SH-SY5Y (cell line): Measurements from ENCODE around the gene CENPT.

Experiments used
- GATA2 ChIP-seq: IDR thresholded peaks from 2 replicates; pipeline ENCODE4 v1.6.1; 2011; ENCODE audit warnings: mild to moderate bottlenecking, low read depth, low read length
- GATA3 ChIP-seq: IDR thresholded peaks from 2 replicates; pipeline ENCODE4 v1.6.1; 2011; ENCODE audit warnings: low read depth, mild to moderate bottlenecking, low read length, moderate library complexity

- TF ChIP-seq GATA2 = no peak
- TF ChIP-seq GATA3 = no peak
These were observed 2.0 kb downstream of the CENPT start for GRCh38 chr16:67845291-67846062.
